CD4-positive, alpha-beta memory T cell (primary cell): Measurements from ENCODE around the gene CDH8. TPM values are rescaled to one million over a fixed set of nuclear protein-coding genes. Genes with fewer than 3 reads are reported as not detected.

Experiments used
- CTCF ChIA-PET: fragments of 350-600 bp; sonication (Branson Sonifier 250); formaldehyde crosslinking; loops from one replicate; lab custom pipeline; 2021; ENCODE audit warnings: inconsistent platforms; ENCODE audit not compliant: partially characterized antibody; lab: Charles Lee
- POLR2A ChIA-PET: fragments of 350-600 bp; sonication (Branson Sonifier 250); formaldehyde crosslinking; loops from one replicate; lab custom pipeline; 2021; ENCODE audit not compliant: partially characterized antibody; lab: Charles Lee
- DNase-seq, 5 donors: peaks; one replicate each; pipeline versions ENCODE4 v3.0.0 to v3.0.0-alpha.2; 2020 to 2022; ENCODE audit warnings: mixed read lengths in 1 of 5
- H3K27ac ChIP-seq: one replicate; pipeline ENCODE4 v1.7.0; 2013; ENCODE audit warnings: low read depth, low read length
- H3K27me3 ChIP-seq: 2 replicates; pipeline ENCODE4 v1.7.0; 2013; ENCODE audit warnings: mild to moderate bottlenecking, low read length, moderate library complexity; ENCODE audit not compliant: insufficient read depth
- H3K36me3 ChIP-seq: 2 replicates; pipeline ENCODE4 v1.7.0; 2013; ENCODE audit warnings: mild to moderate bottlenecking, low read length, moderate library complexity; ENCODE audit not compliant: insufficient read depth
- H3K4me1 ChIP-seq: 2 replicates; pipeline ENCODE4 v1.7.0; 2013; ENCODE audit warnings: mild to moderate bottlenecking, low read length, moderate library complexity; ENCODE audit not compliant: insufficient read depth
- H3K4me3 ChIP-seq, 2 donors: one replicate each; pipeline ENCODE4 v1.7.0; 2013; ENCODE audit warnings: low read length in 2 of 2, mild to moderate bottlenecking in 1 of 2
- H3K9me3 ChIP-seq, 2 donors: one replicate each; pipeline ENCODE4 v1.7.0; 2013; ENCODE audit warnings: low read length in 2 of 2, control low read depth in 1 of 2; ENCODE audit not compliant: control insufficient read depth in 1 of 2
- H3K27ac Mint-ChIP-seq, 7 donors: one replicate each; pipeline ENCODE4 v1.8.0; 2020 to 2021; ENCODE audit warnings: mixed read lengths in 7 of 7, mild to moderate bottlenecking in 6 of 7, inconsistent platforms in 3 of 7, moderate library complexity in 3 of 7
- H3K27me3 Mint-ChIP-seq, 2 donors: one replicate each; pipeline ENCODE4 v1.8.0; 2020 to 2021; ENCODE audit warnings: mixed read lengths in 2 of 2
- H3K36me3 Mint-ChIP-seq, 2 donors: one replicate each; pipeline ENCODE4 v1.8.0; 2020 to 2021; ENCODE audit warnings: mixed read lengths in 2 of 2, inconsistent platforms in 1 of 2, mild to moderate bottlenecking in 1 of 2
- H3K4me1 Mint-ChIP-seq, 4 donors: one replicate each; pipeline ENCODE4 v1.8.0; 2020 to 2021; ENCODE audit warnings: mixed read lengths in 4 of 4, mild to moderate bottlenecking in 1 of 4
- H3K4me3 Mint-ChIP-seq, 8 donors: one replicate each; pipeline ENCODE4 v1.8.0; 2020 to 2021; ENCODE audit warnings: mixed read lengths in 8 of 8, mild to moderate bottlenecking in 7 of 8, moderate library complexity in 6 of 8, inconsistent platforms in 3 of 8
- H3K9me3 Mint-ChIP-seq, 8 donors: one replicate each; pipeline ENCODE4 v1.8.0; 2020 to 2021; ENCODE audit warnings: mixed read lengths in 8 of 8, mild to moderate bottlenecking in 5 of 8, inconsistent platforms in 3 of 8, moderate library complexity in 1 of 8
- intact Hi-C: fragments of 100-400 bp; cut with micrococcal nuclease; formaldehyde crosslinking; loops from one replicate; pipeline ENCODE4 v1.15.1; 2023
- polyA plus RNA-seq, 2 donors: library from polyadenylated mRNA; unstranded; fragments of 300-500 nt; fragmentation: Illumina TruSeq; gene quantifications; one replicate each; pipeline ENCODE4 v1.2.3, GENCODE V29; 2021
- total RNA-seq, 2 experiments: library from RNA; stranded (reverse); gene quantifications; one replicate each; pipeline ENCODE4 v1.2.3, GENCODE V29; 2021

CDH8 gene
- total and polyA plus RNA-seq, 4 experiments from 2014 or later = not detected

DNA sequence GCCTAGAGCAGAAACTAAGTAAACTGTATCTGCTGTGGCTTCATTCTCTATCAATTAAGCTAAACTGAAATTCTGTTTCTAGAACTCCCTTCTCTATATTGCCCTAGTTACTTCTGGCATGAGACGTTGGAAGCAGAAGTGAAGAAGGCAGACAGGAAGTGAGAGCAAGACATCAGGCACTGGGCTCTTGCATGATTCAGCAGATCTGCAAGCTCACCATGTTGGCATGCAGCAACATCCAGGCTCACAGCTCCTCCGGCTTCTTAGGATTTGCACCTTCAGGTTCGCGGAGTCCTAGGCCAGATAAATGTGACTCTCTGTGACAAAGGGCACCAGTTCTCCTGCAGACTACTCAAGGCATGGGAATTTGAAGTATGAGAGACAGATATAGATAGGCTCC is 148.3 kb downstream of the CDH8 start:
- H3K27me3 ChIP-seq = no peaks in the 10 kb centered on the region
- peaks cover 0 to 35% (median 21%) of the 10 kb centered on the region in 8 donors for H3K9me3 Mint-ChIP-seq
- CTCF ChIA-PET = no interaction called here
- H3K4me3 Mint-ChIP-seq = no peak overlapping the region
- H3K27ac ChIP-seq = no peak overlapping the region
- no peak for DNase-seq
- H3K27ac Mint-ChIP-seq = no peak overlapping the region
- no peaks in the 10 kb centered on the region for H3K4me1 Mint-ChIP-seq
- no peaks in the 10 kb centered on the region for H3K36me3 ChIP-seq
- intact Hi-C loops = no loop called here
- H3K36me3 Mint-ChIP-seq = no peaks in the 10 kb centered on the region
- H3K27me3 Mint-ChIP-seq = no peaks in the 10 kb centered on the region
- H3K9me3 ChIP-seq = no peaks in the 10 kb centered on the region
- H3K4me3 ChIP-seq = no peak overlapping the region
- no peaks in the 10 kb centered on the region for H3K4me1 ChIP-seq
- POLR2A ChIA-PET = no interaction called here

DNA sequence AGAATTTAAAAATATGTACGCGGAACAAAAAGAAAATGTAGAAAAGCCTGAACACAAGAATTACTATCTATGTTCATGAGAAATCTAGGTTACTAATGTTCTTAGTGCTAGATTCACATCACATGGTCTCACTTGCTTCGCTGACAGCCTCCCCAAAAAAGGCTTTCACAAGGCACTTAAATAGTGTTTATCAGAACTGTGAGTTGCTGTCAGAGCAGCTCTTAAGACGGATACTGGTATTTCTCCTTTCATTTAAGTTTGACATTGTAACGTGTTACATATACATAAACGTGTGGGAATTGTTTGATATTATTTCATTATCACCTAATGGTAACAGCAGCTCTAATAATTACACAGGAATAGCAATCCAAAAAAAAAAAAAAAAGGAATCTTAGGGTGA is 150.9 kb downstream of the CDH8 start:
- H3K36me3 ChIP-seq = no peaks in the 10 kb centered on the region
- Mint-ChIP-seq H3K4me1 (no peaks in the 10 kb centered on the region), H3K9me3 (peaks cover under 1 to 40% (median 25%) of the 10 kb centered on the region in 8 donors), H3K27ac (no peak overlapping the region), H3K27me3 (no peaks in the 10 kb centered on the region), H3K36me3 (no peaks in the 10 kb centered on the region), H3K4me3 (no peak overlapping the region)
- no peak for DNase-seq
- intact Hi-C loops = no loop called here
- H3K9me3 ChIP-seq = peaks cover 0 to 5% of the 10 kb centered on the region in 2 donors
- ChIA-PET POLR2A (no interaction called here), CTCF (no interaction called here)
- no peaks in the 10 kb centered on the region for H3K4me1 ChIP-seq
- no peaks in the 10 kb centered on the region for H3K27me3 ChIP-seq
- H3K4me3 ChIP-seq = no peak overlapping the region
- H3K27ac ChIP-seq = no peak overlapping the region

DNA sequence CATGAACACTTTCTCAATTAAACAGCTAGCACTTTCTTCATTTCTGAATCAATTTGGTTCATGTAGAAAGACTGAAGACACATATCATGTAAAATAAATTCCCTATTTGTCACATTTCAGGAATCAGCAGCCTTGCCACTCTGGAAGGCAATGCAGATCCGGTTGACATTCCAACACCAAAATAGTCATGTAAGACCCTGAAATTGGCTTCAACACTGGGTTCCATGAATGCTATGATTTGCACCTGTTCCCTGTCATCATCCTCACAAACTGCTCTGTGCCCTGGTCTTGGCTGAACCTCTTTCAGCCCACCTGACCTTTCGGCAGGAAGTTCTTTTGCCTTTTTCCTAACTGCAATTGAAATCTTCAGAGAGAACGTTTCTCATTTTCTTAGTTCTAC is 156.9 kb downstream of the CDH8 start:
- no peaks in the 10 kb centered on the region for H3K27me3 Mint-ChIP-seq
- no peaks in the 10 kb centered on the region for H3K36me3 Mint-ChIP-seq
- ChIA-PET CTCF (no interaction called here), POLR2A (no interaction called here)
- H3K4me1 Mint-ChIP-seq = no peaks in the 10 kb centered on the region
- no peaks in the 10 kb centered on the region for H3K4me1 ChIP-seq
- intact Hi-C loops = no loop called here
- H3K9me3 Mint-ChIP-seq = peaks cover 3 to 50% (median 27%) of the 10 kb centered on the region in 8 donors
- H3K27ac Mint-ChIP-seq = no peak overlapping the region
- H3K9me3 ChIP-seq = peaks cover 0 to 5% of the 10 kb centered on the region in 2 donors
- no peak overlapping the region for H3K4me3 ChIP-seq
- no peaks in the 10 kb centered on the region for H3K36me3 ChIP-seq
- no peak for DNase-seq
- H3K27me3 ChIP-seq = no peaks in the 10 kb centered on the region
- no peak overlapping the region for H3K27ac ChIP-seq
- no peak overlapping the region for H3K4me3 Mint-ChIP-seq

DNA sequence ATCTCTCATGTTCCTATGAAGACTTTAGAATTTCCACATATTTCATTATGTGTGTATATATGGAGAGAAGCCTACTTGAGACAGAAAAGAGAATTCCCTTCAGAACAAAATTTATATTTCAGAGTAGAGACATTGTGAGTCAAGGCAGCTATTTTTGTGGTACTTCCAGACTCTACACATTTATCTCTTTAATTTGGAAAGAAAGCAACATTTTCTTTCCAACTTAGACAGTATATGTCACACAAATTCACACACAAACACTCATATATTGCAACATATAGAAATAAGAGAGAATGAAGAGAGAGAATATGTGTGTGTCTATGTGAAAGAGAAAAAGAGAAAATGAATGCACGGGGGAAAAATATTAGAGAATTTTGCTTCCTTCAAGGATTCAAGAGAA is 158.8 kb downstream of the CDH8 start:
- H3K4me1 Mint-ChIP-seq = no peaks in the 10 kb centered on the region
- Histone ChIP-seq H3K4me1 (no peaks in the 10 kb centered on the region), H3K27ac (no peak overlapping the region), H3K4me3 (no peak overlapping the region), H3K36me3 (no peaks in the 10 kb centered on the region), H3K27me3 (no peaks in the 10 kb centered on the region), H3K9me3 (peaks cover 0 to 5% of the 10 kb centered on the region in 2 donors)
- ChIA-PET CTCF (no interaction called here), POLR2A (no interaction called here)
- no peak overlapping the region for H3K27ac Mint-ChIP-seq
- no peak for DNase-seq
- intact Hi-C loops = no loop called here
- no peak overlapping the region for H3K4me3 Mint-ChIP-seq
- no peaks in the 10 kb centered on the region for H3K27me3 Mint-ChIP-seq
- H3K36me3 Mint-ChIP-seq = no peaks in the 10 kb centered on the region
- H3K9me3 Mint-ChIP-seq = peaks cover 3 to 46% (median 27%) of the 10 kb centered on the region in 8 donors

DNA sequence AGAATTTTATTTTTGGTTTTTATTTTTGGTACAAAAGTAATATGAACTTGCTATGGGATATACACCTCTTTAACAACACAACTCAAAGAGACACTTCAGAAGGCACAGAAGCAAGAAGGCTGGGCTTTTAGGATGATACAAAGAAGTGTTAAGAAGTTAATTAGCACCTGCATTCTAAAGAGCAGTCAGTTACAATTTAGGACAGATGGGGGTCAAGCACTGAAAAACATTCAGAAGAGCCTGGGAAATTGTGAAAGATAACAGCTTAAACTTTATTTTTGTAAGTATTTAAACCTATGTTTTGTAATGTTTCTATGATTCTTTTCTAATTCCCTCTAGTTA is 163.5 kb downstream of the CDH8 start:
- Mint-ChIP-seq H3K27ac (no peak overlapping the region), H3K36me3 (no peaks in the 10 kb centered on the region), H3K27me3 (no peaks in the 10 kb centered on the region), H3K4me1 (no peaks in the 10 kb centered on the region), H3K4me3 (no peak overlapping the region), H3K9me3 (peaks cover 3 to 46% (median 33%) of the 10 kb centered on the region in 8 donors)
- H3K36me3 ChIP-seq = no peaks in the 10 kb centered on the region
- no peak overlapping the region for H3K27ac ChIP-seq
- no peaks in the 10 kb centered on the region for H3K9me3 ChIP-seq
- ChIA-PET CTCF (no interaction called here), POLR2A (no interaction called here)
- DNase-seq = no peak
- no peaks in the 10 kb centered on the region for H3K4me1 ChIP-seq
- no peak overlapping the region for H3K4me3 ChIP-seq
- no peaks in the 10 kb centered on the region for H3K27me3 ChIP-seq
- intact Hi-C loops = no loop called here

DNA sequence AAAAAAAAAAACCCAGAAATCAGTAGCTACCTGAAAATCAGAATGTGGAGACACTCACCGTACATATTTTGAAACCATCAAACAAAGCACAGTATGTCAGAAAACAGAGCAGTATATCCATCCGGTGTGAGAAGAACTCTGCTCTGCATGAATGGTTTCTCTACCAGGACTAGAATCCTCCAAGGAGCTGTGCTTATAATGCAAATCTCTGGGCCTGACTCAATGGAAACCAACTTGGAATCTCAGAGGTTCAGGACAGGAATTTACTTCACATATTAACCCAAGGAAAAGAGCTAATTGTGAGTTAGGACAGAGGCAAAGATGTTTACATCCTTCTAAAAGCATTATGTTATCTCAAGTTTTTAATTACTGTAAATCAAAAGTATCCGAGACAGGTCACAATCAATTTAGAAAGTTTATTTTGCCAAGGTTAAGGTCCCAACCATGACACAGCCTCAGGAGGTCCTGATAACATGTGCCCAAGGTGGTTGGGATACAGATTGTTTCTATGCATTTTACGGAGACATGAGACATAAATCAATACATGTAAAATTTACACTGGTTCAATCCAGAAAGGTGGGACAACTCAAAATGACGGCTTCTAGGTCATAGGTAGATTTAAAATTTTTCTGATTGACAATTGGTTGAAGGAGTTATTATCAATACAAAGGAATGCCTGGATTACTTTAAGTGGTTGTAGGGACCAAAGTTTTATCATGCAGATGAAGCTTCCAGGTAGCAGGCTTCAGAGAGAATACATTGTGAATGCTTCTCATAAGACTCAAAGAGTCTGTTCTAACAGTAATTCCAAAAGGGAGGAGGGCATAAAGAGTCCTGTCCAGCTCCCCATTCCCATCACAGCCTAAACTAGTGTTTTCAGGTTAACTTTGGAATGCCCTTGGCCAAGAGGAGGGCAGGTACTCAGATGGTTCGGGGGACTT is 164.1 kb downstream of the CDH8 start:
- CTCF ChIA-PET = no interaction called here
- no peak overlapping the region for H3K4me3 ChIP-seq
- no peaks in the 10 kb centered on the region for H3K36me3 ChIP-seq
- DNase-seq = no peak
- Mint-ChIP-seq H3K4me1 (no peaks in the 10 kb centered on the region), H3K4me3 (no peak overlapping the region), H3K36me3 (no peaks in the 10 kb centered on the region), H3K9me3 (peaks cover 3 to 46% (median 34%) of the 10 kb centered on the region in 8 donors), H3K27ac (no peak overlapping the region), H3K27me3 (no peaks in the 10 kb centered on the region)
- H3K4me1 ChIP-seq = no peaks in the 10 kb centered on the region
- intact Hi-C loops = no loop called here
- no peaks in the 10 kb centered on the region for H3K27me3 ChIP-seq
- H3K27ac ChIP-seq = no peak overlapping the region
- no peaks in the 10 kb centered on the region for H3K9me3 ChIP-seq
- POLR2A ChIA-PET = no interaction called here

DNA sequence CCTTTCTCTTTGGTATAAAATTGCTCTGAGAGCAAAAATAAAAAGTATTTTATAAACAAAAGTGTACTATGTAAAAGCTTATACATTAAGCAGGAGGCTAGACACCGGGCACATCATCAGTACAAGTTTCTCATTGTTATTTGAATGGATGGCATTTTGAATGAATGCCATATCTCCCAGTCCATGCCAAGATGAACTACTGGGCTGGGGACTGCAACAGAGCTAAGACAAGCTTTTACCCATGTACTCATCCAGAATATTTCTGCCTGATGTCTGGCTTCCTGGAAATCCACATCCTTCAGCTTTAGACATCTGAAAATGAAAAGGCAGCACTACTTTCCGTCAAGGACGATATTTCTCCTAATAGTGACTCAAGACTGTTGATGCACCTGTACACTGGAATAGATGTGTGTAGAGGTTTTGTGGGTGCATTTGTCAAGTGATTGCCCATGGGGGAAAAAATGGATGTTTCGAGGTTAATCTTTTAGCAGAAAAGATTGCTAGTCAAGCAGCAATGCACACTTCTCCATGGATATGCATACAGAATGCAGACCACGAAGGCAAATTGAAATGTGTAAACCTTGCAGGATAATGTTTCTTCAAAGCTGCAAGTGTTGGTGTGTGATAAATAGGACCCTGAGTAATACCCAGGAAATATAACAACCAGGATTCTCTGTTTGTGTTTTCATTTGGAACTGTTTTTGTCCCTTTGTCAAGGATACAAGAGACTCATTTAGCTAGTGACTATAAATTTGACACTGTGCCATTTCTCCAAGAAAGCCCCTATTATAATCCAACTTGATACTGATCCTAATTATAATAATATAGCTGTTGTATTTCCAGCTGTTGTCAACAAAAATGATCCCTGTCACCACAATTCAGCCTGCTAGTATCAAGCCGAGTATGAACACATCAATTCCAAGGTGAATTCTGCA is 173.8 kb downstream of the CDH8 start:
- CTCF ChIA-PET = interaction anchor here (0.8 kb wide), 1 partner anchor 10 kb away, joined by 3 read pairs; no protein-coding TSS in a partner anchor
- peaks cover 0 to 48% (median 26%) of the 10 kb centered on the region in 8 donors for H3K9me3 Mint-ChIP-seq

More for the DNA sequence above, 173.8 kb downstream of the CDH8 start:
- Histone ChIP-seq H3K9me3 (no peaks in the 10 kb centered on the region), H3K27me3 (no peaks in the 10 kb centered on the region), H3K36me3 (no peaks in the 10 kb centered on the region), H3K4me1 (no peaks in the 10 kb centered on the region), H3K4me3 (no peak overlapping the region), H3K27ac (no peak overlapping the region)
- intact Hi-C loops = no loop called here
- Mint-ChIP-seq H3K4me1 (no peaks in the 10 kb centered on the region), H3K27me3 (no peaks in the 10 kb centered on the region), H3K36me3 (no peaks in the 10 kb centered on the region), H3K4me3 (peak overlapping the region in 1 of 8 donors; percentile 31), H3K27ac (no peak overlapping the region)
- POLR2A ChIA-PET = no interaction called here
- DNase-seq = no peak
